ENCODE data around the gene ACAD10.

DNA sequence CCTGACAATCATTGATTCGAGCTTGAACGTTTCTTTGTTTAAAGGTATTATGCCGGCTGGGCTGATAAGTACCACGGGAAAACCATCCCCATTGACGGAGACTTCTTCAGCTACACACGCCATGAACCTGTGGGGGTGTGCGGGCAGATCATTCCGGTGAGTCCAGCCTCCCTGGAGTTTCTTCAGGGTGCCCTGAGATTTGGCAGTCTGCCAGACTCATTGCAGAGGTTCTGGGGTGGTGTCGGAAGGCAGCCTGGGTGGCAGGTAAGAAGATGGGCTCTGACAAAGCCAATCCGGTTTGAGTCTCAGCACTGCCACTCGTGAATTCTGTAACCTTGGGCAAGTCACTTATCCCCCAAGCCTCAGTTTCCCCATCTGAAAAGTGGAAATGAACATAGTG lies 103.9 kb downstream of the ACAD10 start:
- no peak for TF ChIP-seq EZH2phosphoT487 (IDR thresholded peaks at IDR 0.05; ENCODE audit: borderline replicate concordance, low read length)
- TF ChIP-seq, protein P1, sequence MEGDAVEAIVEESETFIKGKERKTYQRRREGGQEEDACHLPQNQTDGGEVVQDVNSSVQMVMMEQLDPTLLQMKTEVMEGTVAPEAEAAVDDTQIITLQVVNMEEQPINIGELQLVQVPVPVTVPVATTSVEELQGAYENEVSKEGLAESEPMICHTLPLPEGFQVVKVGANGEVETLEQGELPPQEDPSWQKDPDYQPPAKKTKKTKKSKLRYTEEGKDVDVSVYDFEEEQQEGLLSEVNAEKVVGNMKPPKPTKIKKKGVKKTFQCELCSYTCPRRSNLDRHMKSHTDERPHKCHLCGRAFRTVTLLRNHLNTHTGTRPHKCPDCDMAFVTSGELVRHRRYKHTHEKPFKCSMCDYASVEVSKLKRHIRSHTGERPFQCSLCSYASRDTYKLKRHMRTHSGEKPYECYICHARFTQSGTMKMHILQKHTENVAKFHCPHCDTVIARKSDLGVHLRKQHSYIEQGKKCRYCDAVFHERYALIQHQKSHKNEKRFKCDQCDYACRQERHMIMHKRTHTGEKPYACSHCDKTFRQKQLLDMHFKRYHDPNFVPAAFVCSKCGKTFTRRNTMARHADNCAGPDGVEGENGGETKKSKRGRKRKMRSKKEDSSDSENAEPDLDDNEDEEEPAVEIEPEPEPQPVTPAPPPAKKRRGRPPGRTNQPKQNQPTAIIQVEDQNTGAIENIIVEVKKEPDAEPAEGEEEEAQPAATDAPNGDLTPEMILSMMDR (IDR thresholded peaks at IDR 0.05; ENCODE audit: low read depth, low read length, poor library complexity, severe bottlenecking), result no peak

All from DOHH2 (cell line).